ACC112 (cell line): ENCODE data around the gene STRAP.

ENCODE experiments used
- H2AFZ ChIP-seq: fragments of 200-600 bp; sonication (generic); one replicate; pipeline ENCODE4 v1.6.0; 2017; ENCODE audit warnings: antibody characterized with exemption, low read length; ENCODE audit not compliant: unreplicated experiment
- H3K27ac ChIP-seq: fragments of 200-600 bp; sonication (generic); 2 replicates; pipeline ENCODE4 v1.5.1; 2014; ENCODE audit warnings: low read depth, mild to moderate bottlenecking, antibody characterized with exemption, low read length, moderate library complexity
- H3K27me3 ChIP-seq: fragments of 200-600 bp; sonication (generic); 2 replicates; pipeline ENCODE4 v1.6.1; 2014; ENCODE audit warnings: mild to moderate bottlenecking, antibody characterized with exemption, low read length, moderate library complexity, mixed read lengths; ENCODE audit not compliant: insufficient read depth
- H3K36me3 ChIP-seq: fragments of 200-600 bp; sonication (generic); 2 replicates; pipeline ENCODE4 v1.6.1; 2016; ENCODE audit warnings: mild to moderate bottlenecking, antibody characterized with exemption, low read length, moderate library complexity, mixed read lengths; ENCODE audit not compliant: insufficient read depth
- H3K4me1 ChIP-seq: fragments of 200-600 bp; sonication (generic); one replicate; pipeline ENCODE4 v1.6.1; 2016; ENCODE audit warnings: low read length, mixed read lengths; ENCODE audit not compliant: insufficient read depth, unreplicated experiment, control insufficient read depth
- H3K4me3 ChIP-seq: fragments of 200-600 bp; sonication (generic); 2 replicates; pipeline ENCODE4 v1.5.1; 2014; ENCODE audit warnings: mild to moderate bottlenecking, low read depth, low read length
- H3K79me2 ChIP-seq: fragments of 200-600 bp; sonication (generic); one replicate; pipeline ENCODE4 v1.6.0; 2016; ENCODE audit warnings: low read length; ENCODE audit not compliant: control insufficient read depth, unreplicated experiment, insufficient read depth

Gene STRAP

DNA sequence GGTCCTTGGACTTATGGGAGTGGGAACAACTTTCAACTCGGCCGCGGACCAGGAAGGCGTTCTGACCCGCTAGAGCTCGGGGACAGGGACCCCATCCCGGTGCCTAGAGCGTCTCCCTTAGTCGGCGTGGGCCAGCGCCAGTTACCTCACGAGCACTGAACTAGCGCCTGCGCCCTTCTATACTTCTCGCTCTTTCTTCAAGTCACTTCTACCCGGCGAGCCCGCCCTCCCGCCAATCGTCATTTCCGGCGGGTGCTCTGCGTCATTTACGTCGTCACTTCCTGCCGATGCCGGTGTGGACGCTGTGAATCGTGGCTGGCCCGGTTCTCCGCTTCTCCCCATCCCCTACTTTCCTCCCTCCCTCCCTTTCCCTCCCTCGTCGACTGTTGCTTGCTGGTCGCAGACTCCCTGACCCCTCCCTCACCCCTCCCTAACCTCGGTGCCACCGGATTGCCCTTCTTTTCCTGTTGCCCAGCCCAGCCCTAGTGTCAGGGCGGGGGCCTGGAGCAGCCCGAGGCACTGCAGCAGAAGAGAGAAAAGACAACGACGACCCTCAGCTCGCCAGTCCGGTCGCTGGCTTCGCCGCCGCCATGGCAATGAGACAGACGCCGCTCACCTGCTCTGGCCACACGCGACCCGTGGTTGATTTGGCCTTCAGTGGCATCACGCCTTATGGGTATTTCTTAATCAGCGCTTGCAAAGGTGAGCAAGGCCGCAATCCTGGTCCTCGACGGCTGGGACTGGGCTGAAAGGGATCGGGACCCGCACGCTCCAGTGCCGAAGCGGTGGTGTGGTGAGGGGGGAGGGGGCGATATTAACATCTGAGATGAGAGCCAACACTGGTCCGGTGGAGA is at the start of gene STRAP:
TSS of gene STRAP (plus strand) at position 270 of the 854 bp plus-strand sequence. CDS start at position 591, 321 bp downstream.
- Histone ChIP-seq H3K4me3 (peak within 1 kb of the TSS; percentile 88), H3K79me2 (peaks cover 49% of the 10 kb centered on the region)

DNA sequence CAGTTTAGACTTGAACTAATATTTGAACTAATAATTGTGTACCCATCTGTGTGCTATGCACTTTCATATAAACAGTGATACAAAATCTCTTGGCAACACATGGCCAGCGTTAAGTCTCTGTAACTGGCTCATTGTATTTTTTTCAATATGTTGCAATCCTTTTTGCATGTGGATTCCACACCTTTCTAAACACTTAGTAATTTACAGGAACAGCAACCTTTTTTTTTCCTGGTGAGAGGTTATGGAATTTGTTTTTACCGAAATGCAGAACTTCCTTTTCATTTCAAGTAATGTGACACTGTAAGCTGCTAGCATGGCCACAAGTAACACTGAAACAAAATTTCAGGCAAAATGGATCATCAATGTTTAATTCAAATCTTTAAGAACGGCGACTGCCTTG is 47.6 kb upstream of the STRAP start:
- Histone ChIP-seq H3K79me2 (no peaks in the 10 kb centered on the region), H2AFZ (no peak overlapping the region), H3K27me3 (no peaks in the 10 kb centered on the region), H3K27ac (no peak overlapping the region), H3K36me3 (no peaks in the 10 kb centered on the region), H3K4me3 (no peak overlapping the region), H3K4me1 (peaks cover 20% of the 10 kb centered on the region)

More for the DNA sequence above, at the start of gene STRAP:
- H3K27ac ChIP-seq = peak within 1 kb of the TSS; percentile 87
- peaks cover 35% of the 10 kb centered on the region for H3K4me1 ChIP-seq
- peak within 1 kb of the TSS; percentile 49 for H2AFZ ChIP-seq
- peaks cover 15% of the 10 kb centered on the region for H3K36me3 ChIP-seq
- no peaks in the 10 kb centered on the region for H3K27me3 ChIP-seq

DNA sequence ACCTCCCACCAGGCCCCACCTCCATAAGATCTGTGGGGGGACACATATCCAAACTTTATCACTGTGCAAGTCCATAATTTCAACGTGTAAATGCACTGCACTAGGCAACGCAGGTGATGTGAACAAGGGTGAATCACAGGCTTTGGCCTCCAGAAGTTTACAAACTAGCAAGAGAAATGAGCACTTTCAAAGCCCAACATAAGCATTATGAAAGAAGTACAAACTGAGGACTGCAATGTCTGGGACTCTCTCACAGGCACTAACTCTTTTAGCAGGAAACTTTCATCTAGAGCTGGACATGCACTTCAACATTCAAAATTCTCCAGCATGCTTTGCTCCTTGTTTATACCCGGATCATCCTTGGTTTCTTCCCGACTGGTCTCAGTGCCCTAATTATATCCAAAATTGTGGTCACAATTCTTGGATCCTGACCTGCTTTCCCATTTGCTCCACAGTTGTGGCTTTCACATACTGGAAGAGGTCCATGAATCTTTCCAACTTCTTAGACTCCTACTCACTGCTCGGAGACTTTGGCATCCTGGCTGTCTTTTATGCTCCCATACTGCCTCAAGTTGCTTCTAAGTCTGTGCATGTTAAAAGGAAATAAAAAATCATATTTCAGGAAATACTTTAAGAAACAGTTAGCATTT is 44.9 kb upstream of the STRAP start:
- Histone ChIP-seq H3K79me2 (no peaks in the 10 kb centered on the region), H2AFZ (no peak overlapping the region), H3K4me3 (no peak overlapping the region), H3K27ac (no peak overlapping the region), H3K4me1 (peaks cover 8% of the 10 kb centered on the region), H3K27me3 (no peaks in the 10 kb centered on the region), H3K36me3 (no peaks in the 10 kb centered on the region)

- Histone ChIP-seq H3K27ac (no peak overlapping the region), H2AFZ (no peak overlapping the region)
These were observed 43.1 kb upstream of the STRAP start for GRCh38 chr12:15839041-15839440.

DNA sequence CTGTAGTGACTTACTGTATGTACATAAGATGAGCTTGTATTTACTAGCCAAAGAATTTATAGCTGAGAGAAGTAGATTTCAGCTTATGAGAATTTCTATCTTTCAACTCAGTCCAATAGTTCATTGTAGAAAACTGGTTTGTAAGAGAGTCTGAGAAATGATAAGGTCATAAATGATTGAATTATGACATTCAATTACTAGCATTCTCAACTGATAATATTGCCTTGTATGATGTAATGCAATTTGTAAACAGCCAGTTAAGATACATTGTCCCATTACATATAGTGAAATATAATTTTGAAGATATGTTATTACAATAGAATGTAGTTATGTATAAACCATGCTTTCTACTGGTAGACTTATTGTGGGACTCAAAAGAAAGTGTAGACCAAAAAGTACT is 42.5 kb upstream of the STRAP start:
- no peak overlapping the region for H3K4me3 ChIP-seq
- no peaks in the 10 kb centered on the region for H3K27me3 ChIP-seq
- H3K36me3 ChIP-seq = no peaks in the 10 kb centered on the region
- no peak overlapping the region for H2AFZ ChIP-seq
- H3K4me1 ChIP-seq = peaks cover 10% of the 10 kb centered on the region
- H3K79me2 ChIP-seq = no peaks in the 10 kb centered on the region
- H3K27ac ChIP-seq = no peak overlapping the region

More at GRCh38 chr12:15839041-15839440, 43.1 kb upstream of the STRAP start:
- Histone ChIP-seq H3K4me3 (no peak overlapping the region), H3K36me3 (no peaks in the 10 kb centered on the region), H3K79me2 (no peaks in the 10 kb centered on the region), H3K4me1 (peaks cover 10% of the 10 kb centered on the region), H3K27me3 (no peaks in the 10 kb centered on the region)

- Histone ChIP-seq H3K4me1 (peaks cover 10% of the 10 kb centered on the region), H3K36me3 (no peaks in the 10 kb centered on the region), H3K27ac (peak overlapping the region; percentile 86), H3K79me2 (no peaks in the 10 kb centered on the region), H2AFZ (peak overlapping the region; percentile 24), H3K27me3 (no peaks in the 10 kb centered on the region), H3K4me3 (no peak overlapping the region)
These were observed 40.1 kb upstream of the STRAP start for GRCh38 chr12:15842108-15842507.

DNA sequence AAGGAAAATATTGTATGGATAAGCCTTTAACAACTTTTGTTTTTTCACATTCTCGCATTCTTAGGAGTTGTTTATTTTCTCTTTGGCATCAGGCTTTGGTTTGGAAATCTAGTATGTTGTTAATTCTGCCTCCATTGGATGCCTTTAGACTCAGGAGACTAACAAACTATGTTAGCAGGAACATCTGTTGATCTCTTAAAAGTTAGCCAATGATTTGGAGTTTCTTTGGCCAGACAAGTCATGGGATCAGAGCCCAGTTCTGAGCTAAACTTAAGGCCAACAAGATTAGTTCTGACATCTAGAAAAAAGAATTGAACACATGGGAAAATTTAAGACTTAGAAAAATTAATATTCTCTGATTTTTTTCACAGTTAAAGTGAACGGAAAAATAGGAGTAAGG is 35.3 kb upstream of the STRAP start:
- Histone ChIP-seq H2AFZ (peak overlapping the region; percentile 58), H3K36me3 (no peaks in the 10 kb centered on the region), H3K4me3 (no peak overlapping the region), H3K4me1 (peaks cover 11% of the 10 kb centered on the region), H3K27ac (no peak overlapping the region; the same call in 1 of the 2 replicates), H3K79me2 (no peaks in the 10 kb centered on the region), H3K27me3 (no peaks in the 10 kb centered on the region)

DNA sequence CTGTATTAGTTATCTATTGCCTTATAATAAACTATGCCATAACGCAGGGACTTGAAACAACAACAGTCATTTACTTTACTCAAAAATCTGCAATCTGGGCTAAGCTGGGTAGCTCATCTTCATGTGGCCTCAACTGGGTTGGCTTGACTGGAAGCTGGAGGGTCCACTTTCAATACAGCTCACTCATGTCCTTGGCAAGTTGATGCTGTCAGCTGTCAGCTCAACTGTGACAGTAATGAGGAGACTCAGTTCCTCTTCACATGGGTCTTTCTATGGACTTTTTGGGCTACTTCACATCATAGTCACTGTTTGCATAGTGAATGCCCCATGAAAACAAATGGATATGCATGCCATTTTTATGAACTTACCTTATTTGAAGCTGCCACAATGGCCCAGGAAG is 33.6 kb upstream of the STRAP start:
- Histone ChIP-seq H2AFZ (no peak overlapping the region), H3K27ac (no peak overlapping the region), H3K4me1 (peaks cover 13% of the 10 kb centered on the region), H3K27me3 (no peaks in the 10 kb centered on the region), H3K79me2 (no peaks in the 10 kb centered on the region), H3K36me3 (no peaks in the 10 kb centered on the region), H3K4me3 (no peak overlapping the region)

GRCh38 chr12:15851045-15851620 is 31.1 kb upstream of the STRAP start:
- Histone ChIP-seq H3K4me3 (no peak overlapping the region), H3K27ac (0 out of 2 replicates have a peak overlapping the region, but pooled peaks have one; percentile 76), H3K4me1 (peaks cover 36% of the 10 kb centered on the region), H2AFZ (peak overlapping the region; percentile 18), H3K36me3 (no peaks in the 10 kb centered on the region), H3K79me2 (no peaks in the 10 kb centered on the region), H3K27me3 (no peaks in the 10 kb centered on the region)

GRCh38 chr12:15851919-15852318 is 30.3 kb upstream of the STRAP start:
- H3K4me3 ChIP-seq = no peak overlapping the region
- peak overlapping the region; percentile 76 for H3K27ac ChIP-seq
- H3K79me2 ChIP-seq = no peaks in the 10 kb centered on the region
- H2AFZ ChIP-seq = no peak overlapping the region
- H3K27me3 ChIP-seq = no peaks in the 10 kb centered on the region
- peaks cover 36% of the 10 kb centered on the region for H3K4me1 ChIP-seq
- H3K36me3 ChIP-seq = no peaks in the 10 kb centered on the region
